Measurements from ENCODE around the gene AMIGO1. TPM values are rescaled to one million over a fixed set of nuclear protein-coding genes. Genes with fewer than 3 reads are reported as not detected.

Gene AMIGO1
- total and polyA plus RNA-seq, 8 donors = 3.1 to 8.1 (median 3.8) TPM

DNA sequence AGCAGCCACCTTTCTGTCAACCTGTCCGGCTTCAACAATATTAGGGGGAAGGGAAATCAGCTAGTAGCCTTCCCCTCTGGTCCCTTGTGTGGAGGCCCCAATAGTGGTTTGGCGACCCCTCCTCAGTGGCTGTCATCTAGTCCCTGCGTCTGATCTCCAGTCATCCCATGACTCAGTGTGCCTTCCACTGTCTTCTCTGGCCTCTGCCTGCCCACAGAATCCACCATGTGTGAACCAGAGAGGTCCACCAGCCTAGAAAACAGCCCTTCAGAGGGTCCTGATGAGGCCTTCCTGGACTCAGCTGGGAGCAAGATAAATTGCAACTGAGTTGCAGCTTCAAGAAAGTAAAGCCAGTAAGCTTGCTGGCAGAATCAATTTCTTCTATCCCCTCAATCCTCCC is 29.6 kb downstream of the AMIGO1 start:
- Histone ChIP-seq H3K4me1 (peaks cover 10 to 15% of the 10 kb centered on the region in 2 donors), H3K27ac (no peak overlapping the region), H3K27me3 (peaks cover 0 to 33% of the 10 kb centered on the region in 2 donors), H3K9me3 (no peaks in the 10 kb centered on the region), H3K4me3 (no peak overlapping the region), H3K36me3 (no peaks in the 10 kb centered on the region)
- no peak for TF ChIP-seq CTCF (IDR thresholded peaks at IDR 0.05)
- intact Hi-C loops (cut with DNase I) = no loop called here
- no peak for DNase-seq
- ATAC-seq = no peak

- no peak for DNase-seq
- no peak overlapping the region for H3K27ac ChIP-seq
- ATAC-seq = no peak
- peaks cover 6 to 9% of the 10 kb centered on the region in 2 donors for H3K4me1 ChIP-seq
- peaks cover 0 to 33% of the 10 kb centered on the region in 2 donors for H3K27me3 ChIP-seq
- no peaks in the 10 kb centered on the region for H3K9me3 ChIP-seq
- H3K36me3 ChIP-seq = no peaks in the 10 kb centered on the region
- intact Hi-C loops (cut with DNase I) = no loop called here
- no peak for TF ChIP-seq CTCF (IDR thresholded peaks at IDR 0.05)
- H3K4me3 ChIP-seq = no peak overlapping the region
Observed at GRCh38 chr1:109479311-109479710, 30.2 kb downstream of the AMIGO1 start.

- H3K36me3 ChIP-seq = no peaks in the 10 kb centered on the region
- no peak overlapping the region for H3K27ac ChIP-seq
- ATAC-seq (peak; percentile 16), DNase-seq (peak in 1 of 4 donors; percentile 35)
- no peak for TF ChIP-seq CTCF (IDR thresholded peaks at IDR 0.05)
- H3K27me3 ChIP-seq = peaks cover 0 to 33% of the 10 kb centered on the region in 2 donors
- no peaks in the 10 kb centered on the region for H3K9me3 ChIP-seq
- H3K4me1 ChIP-seq = peaks cover 6 to 7% of the 10 kb centered on the region in 2 donors
- intact Hi-C loops (cut with DNase I) = no loop called here
- H3K4me3 ChIP-seq = no peak overlapping the region
Observed at GRCh38 chr1:109478806-109479205, 30.7 kb downstream of the AMIGO1 start.

- Histone ChIP-seq H3K27me3 (peaks cover 0 to 36% of the 10 kb centered on the region in 2 donors), H3K4me1 (peaks cover 0 to 1% of the 10 kb centered on the region in 2 donors), H3K27ac (no peak overlapping the region), H3K9me3 (no peaks in the 10 kb centered on the region), H3K4me3 (no peak overlapping the region), H3K36me3 (no peaks in the 10 kb centered on the region)
- no peak for DNase-seq
- intact Hi-C loops (cut with DNase I) = no loop called here
- ATAC-seq = no peak
- no peak for TF ChIP-seq CTCF (IDR thresholded peaks at IDR 0.05)
Observed at GRCh38 chr1:109477821-109478220, 31.7 kb downstream of the AMIGO1 start.

DNA sequence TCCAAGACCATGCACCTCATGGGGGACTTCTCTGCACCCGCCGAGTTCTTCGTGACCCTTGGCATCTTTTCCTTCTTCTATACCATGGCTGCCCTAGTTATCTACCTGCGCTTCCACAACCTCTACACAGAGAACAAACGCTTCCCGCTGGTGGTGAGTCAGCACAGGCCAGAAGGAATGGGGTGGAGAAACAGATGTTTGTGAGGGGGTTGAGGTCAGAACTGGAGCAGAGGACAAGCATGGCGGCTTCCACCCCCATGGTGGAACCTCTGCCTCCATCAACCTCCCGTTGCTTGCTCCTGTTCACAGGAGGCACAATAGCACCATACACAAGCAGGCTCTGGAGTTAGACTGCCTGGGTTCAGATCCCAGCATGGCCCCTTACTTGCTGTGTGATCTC is 32.7 kb downstream of the AMIGO1 start:
- DNase-seq (no peak), ATAC-seq (no peak)
- H3K4me1 ChIP-seq = no peaks in the 10 kb centered on the region
- H3K27ac ChIP-seq = no peak overlapping the region
- no peaks in the 10 kb centered on the region for H3K36me3 ChIP-seq
- intact Hi-C loops (cut with DNase I) = no loop called here
- TF ChIP-seq CTCF (IDR thresholded peaks at IDR 0.05) = no peak
- no peaks in the 10 kb centered on the region for H3K9me3 ChIP-seq
- H3K4me3 ChIP-seq = no peak overlapping the region
- peaks cover 0 to 36% of the 10 kb centered on the region in 2 donors for H3K27me3 ChIP-seq

Data from left lung (tissue), 10 donors.